ENCODE measurements around the gene IMMP2L. TPM values are rescaled to one million over a fixed set of nuclear protein-coding genes. Genes with fewer than 3 reads are reported as not detected.

Gene IMMP2L
- total and polyA plus RNA-seq, 4 experiments from 2014 or later, result 23.5 to 32.2 (median 29.5) TPM

DNA sequence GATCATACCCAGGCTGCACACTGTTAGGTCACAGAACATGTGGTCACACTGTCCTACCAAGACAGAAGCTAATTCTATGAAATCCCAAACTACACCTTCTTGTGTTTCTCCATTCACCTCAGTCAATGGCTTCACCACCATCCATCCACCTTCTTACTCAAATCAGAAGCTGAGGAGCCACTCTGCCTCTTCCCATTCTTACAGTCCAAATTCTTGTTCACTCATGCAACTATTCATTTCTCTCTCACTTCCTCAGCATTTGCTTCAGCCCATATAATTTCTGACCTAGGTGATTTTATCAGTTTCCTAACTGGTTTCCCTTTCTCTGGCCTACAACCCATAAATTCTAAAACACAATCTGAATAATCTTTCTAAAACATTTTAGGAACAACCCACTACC lies 242.2 kb downstream of the IMMP2L start:
- no peak overlapping the region for H3K4me3 Mint-ChIP-seq
- peaks cover 0 to 2% (median 0%) of the 10 kb centered on the region in 8 donors for H3K9me3 Mint-ChIP-seq
- Histone ChIP-seq H3K4me3 (ENCODE audit: low read length in 2 of 2) (no peak overlapping the region), H3K9me3 (ENCODE audit: control insufficient read depth in 1 of 2, low read length in 2 of 2) (no peaks in the 10 kb centered on the region), H3K36me3 (ENCODE audit: insufficient read depth, low read length) (no peaks in the 10 kb centered on the region), H3K27me3 (ENCODE audit: insufficient read depth, low read length) (no peaks in the 10 kb centered on the region), H3K27ac (ENCODE audit: low read depth, low read length) (no peak overlapping the region), H3K4me1 (ENCODE audit: insufficient read depth, low read length) (no peaks in the 10 kb centered on the region)
- CTCF ChIA-PET (ENCODE audit: partially characterized antibody), result no interaction called here
- H3K4me1 Mint-ChIP-seq, result peaks cover 0 to 3% (median 1%) of the 10 kb centered on the region in 4 donors
- no peak for DNase-seq
- no peaks in the 10 kb centered on the region for H3K27me3 Mint-ChIP-seq
- POLR2A ChIA-PET (ENCODE audit: partially characterized antibody), result no interaction called here
- peaks cover 0 to 26% of the 10 kb centered on the region in 2 donors for H3K36me3 Mint-ChIP-seq
- intact Hi-C loops (cut with micrococcal nuclease), result no loop called here
- H3K27ac Mint-ChIP-seq, result no peak overlapping the region

DNA sequence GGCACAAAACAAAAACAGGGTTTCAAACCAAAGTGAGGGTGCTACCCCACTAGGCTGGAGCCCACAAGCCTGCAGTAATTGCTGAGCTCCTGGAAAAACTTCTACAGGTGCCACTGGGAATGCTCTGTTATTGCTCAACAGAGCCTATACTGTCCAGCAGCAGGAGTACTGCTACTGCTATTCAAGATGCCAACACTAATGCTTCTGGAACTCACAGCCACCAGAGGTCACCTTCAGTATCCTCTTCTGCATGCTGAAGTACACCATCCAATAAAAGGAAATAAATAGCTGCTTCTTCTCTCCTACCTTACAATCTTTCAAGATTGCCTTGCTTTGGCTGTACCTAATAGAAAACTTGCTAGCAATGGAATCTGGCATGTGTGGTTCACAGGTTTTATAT lies 249.3 kb downstream of the IMMP2L start:
- H3K27ac Mint-ChIP-seq, result no peak overlapping the region
- ChIA-PET POLR2A (ENCODE audit: partially characterized antibody) (no interaction called here), CTCF (ENCODE audit: partially characterized antibody) (no interaction called here)
- H3K4me1 Mint-ChIP-seq, result peaks cover 0 to 2% (median under 1%) of the 10 kb centered on the region in 4 donors
- H3K4me1 ChIP-seq (ENCODE audit: insufficient read depth, low read length), result no peaks in the 10 kb centered on the region
- DNase-seq, result no peak
- H3K4me3 Mint-ChIP-seq, result no peak overlapping the region
- peaks cover 0 to 2% (median 0%) of the 10 kb centered on the region in 8 donors for H3K9me3 Mint-ChIP-seq
- H3K9me3 ChIP-seq (ENCODE audit: control insufficient read depth in 1 of 2, low read length in 2 of 2), result no peaks in the 10 kb centered on the region
- H3K36me3 Mint-ChIP-seq, result peaks cover 2 to 16% of the 10 kb centered on the region in 2 donors
- no peaks in the 10 kb centered on the region for H3K36me3 ChIP-seq (ENCODE audit: insufficient read depth, low read length)
- H3K4me3 ChIP-seq (ENCODE audit: low read length in 2 of 2), result no peak overlapping the region
- H3K27me3 ChIP-seq (ENCODE audit: insufficient read depth, low read length), result no peaks in the 10 kb centered on the region
- H3K27me3 Mint-ChIP-seq, result no peaks in the 10 kb centered on the region
- no peak overlapping the region for H3K27ac ChIP-seq (ENCODE audit: low read depth, low read length)
- intact Hi-C loops (cut with micrococcal nuclease), result no loop called here

DNA sequence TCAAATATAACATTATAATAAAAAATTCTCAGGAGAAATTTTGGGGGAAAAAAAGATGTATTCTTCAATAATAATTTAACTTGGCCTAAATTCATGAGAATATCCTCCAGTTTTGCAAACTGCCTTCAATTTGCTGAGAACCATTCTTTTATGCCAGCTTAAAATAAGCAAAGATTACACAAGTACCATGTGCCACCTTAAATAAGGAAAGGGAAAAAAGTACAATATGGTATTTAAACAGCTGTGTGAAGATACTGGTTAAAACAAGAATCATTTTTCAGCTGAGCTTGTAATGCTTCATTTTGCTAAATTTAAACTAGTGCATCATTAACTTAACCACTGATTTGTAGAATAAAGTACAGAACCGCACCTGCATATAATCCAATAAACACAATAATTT lies 253.6 kb downstream of the IMMP2L start:
- Histone ChIP-seq H3K9me3 (ENCODE audit: control insufficient read depth in 1 of 2, low read length in 2 of 2) (no peaks in the 10 kb centered on the region), H3K4me3 (ENCODE audit: low read length in 2 of 2) (no peak overlapping the region), H3K27ac (ENCODE audit: low read depth, low read length) (no peak overlapping the region), H3K27me3 (ENCODE audit: insufficient read depth, low read length) (no peaks in the 10 kb centered on the region), H3K36me3 (ENCODE audit: insufficient read depth, low read length) (no peaks in the 10 kb centered on the region), H3K4me1 (ENCODE audit: insufficient read depth, low read length) (no peaks in the 10 kb centered on the region)
- no peaks in the 10 kb centered on the region for H3K27me3 Mint-ChIP-seq
- ChIA-PET POLR2A (ENCODE audit: partially characterized antibody) (no interaction called here), CTCF (ENCODE audit: partially characterized antibody) (no interaction called here)
- intact Hi-C loops (cut with micrococcal nuclease), result no loop called here
- peaks cover 0 to 2% (median under 1%) of the 10 kb centered on the region in 4 donors for H3K4me1 Mint-ChIP-seq
- peaks cover 2 to 11% of the 10 kb centered on the region in 2 donors for H3K36me3 Mint-ChIP-seq
- peaks cover 0 to 2% (median 0%) of the 10 kb centered on the region in 8 donors for H3K9me3 Mint-ChIP-seq
- H3K27ac Mint-ChIP-seq, result no peak overlapping the region
- H3K4me3 Mint-ChIP-seq, result no peak overlapping the region
- no peak for DNase-seq

DNA sequence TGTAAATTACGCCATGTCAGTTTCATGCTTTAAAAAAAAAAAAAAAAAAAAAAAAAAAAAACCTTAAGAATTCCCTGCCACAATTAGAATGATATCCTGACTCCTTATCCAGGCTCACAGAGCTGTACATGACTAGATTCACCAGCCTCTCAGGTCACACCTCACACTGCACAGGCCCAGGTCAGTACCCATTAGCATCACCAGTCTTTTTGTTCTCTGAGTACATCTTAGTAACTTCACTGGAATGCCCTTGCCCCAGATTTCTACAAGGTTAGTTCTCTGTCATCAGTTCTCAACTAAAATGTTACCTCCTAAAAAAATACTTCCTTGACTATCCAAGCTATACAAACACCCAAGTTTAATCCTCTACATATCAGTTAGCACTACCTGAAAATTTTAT lies 260.4 kb downstream of the IMMP2L start:
- DNase-seq, result no peak
- Histone ChIP-seq H3K4me1 (ENCODE audit: insufficient read depth, low read length) (no peaks in the 10 kb centered on the region), H3K36me3 (ENCODE audit: insufficient read depth, low read length) (no peaks in the 10 kb centered on the region), H3K4me3 (ENCODE audit: low read length in 2 of 2) (no peak overlapping the region), H3K27ac (ENCODE audit: low read depth, low read length) (no peak overlapping the region), H3K9me3 (ENCODE audit: control insufficient read depth in 1 of 2, low read length in 2 of 2) (no peaks in the 10 kb centered on the region), H3K27me3 (ENCODE audit: insufficient read depth, low read length) (no peaks in the 10 kb centered on the region)
- Mint-ChIP-seq H3K9me3 (peaks cover 0 to 2% (median 0%) of the 10 kb centered on the region in 8 donors), H3K4me1 (peaks cover 0 to 2% (median under 1%) of the 10 kb centered on the region in 4 donors), H3K27me3 (no peaks in the 10 kb centered on the region), H3K27ac (peak overlapping the region in 1 of 7 donors; percentile 52), H3K36me3 (peaks cover 0 to 11% of the 10 kb centered on the region in 2 donors), H3K4me3 (no peak overlapping the region)
- POLR2A ChIA-PET (ENCODE audit: partially characterized antibody), result interaction anchor here (0.6 kb wide), 1 partner anchor 128 kb away, joined by 3 read pairs; no protein-coding TSS in a partner anchor
- CTCF ChIA-PET (ENCODE audit: partially characterized antibody), result no interaction called here
- intact Hi-C loops (cut with micrococcal nuclease), result no loop called here

DNA sequence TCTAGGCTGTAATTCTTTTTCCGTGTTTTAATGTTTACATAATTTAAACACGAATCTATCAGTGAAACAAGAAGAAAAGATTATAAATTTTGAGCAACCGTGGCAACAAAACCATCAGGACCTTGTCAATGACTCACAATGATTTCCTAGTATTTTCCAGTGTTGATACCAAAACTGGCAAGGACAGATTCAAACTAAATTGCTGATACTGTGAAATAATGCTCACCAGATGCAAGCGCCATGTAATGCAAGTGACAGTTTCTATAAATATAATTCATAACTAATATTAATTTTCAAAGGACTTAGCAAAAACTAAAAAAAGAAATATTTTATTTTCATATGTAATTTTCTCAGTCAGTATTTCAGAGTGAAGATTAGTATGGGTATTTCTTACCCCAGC lies 267.8 kb downstream of the IMMP2L start:
- no peak for DNase-seq
- no peaks in the 10 kb centered on the region for H3K36me3 ChIP-seq (ENCODE audit: insufficient read depth, low read length)
- no peaks in the 10 kb centered on the region for H3K9me3 ChIP-seq (ENCODE audit: control insufficient read depth in 1 of 2, low read length in 2 of 2)
- H3K9me3 Mint-ChIP-seq, result peaks cover 0 to 6% (median 4%) of the 10 kb centered on the region in 8 donors
- H3K27me3 Mint-ChIP-seq, result no peaks in the 10 kb centered on the region
- H3K4me3 Mint-ChIP-seq, result no peak overlapping the region
- H3K4me1 Mint-ChIP-seq, result peaks cover 0 to 3% (median 0%) of the 10 kb centered on the region in 4 donors
- POLR2A ChIA-PET (ENCODE audit: partially characterized antibody), result no interaction called here
- CTCF ChIA-PET (ENCODE audit: partially characterized antibody), result no interaction called here
- H3K4me1 ChIP-seq (ENCODE audit: insufficient read depth, low read length), result no peaks in the 10 kb centered on the region
- H3K27ac ChIP-seq (ENCODE audit: low read depth, low read length), result no peak overlapping the region
- no peak overlapping the region for H3K27ac Mint-ChIP-seq
- no peaks in the 10 kb centered on the region for H3K27me3 ChIP-seq (ENCODE audit: insufficient read depth, low read length)
- H3K4me3 ChIP-seq (ENCODE audit: low read length in 2 of 2), result no peak overlapping the region
- H3K36me3 Mint-ChIP-seq, result peaks cover 4 to 6% of the 10 kb centered on the region in 2 donors
- intact Hi-C loops (cut with micrococcal nuclease), result no loop called here

DNA sequence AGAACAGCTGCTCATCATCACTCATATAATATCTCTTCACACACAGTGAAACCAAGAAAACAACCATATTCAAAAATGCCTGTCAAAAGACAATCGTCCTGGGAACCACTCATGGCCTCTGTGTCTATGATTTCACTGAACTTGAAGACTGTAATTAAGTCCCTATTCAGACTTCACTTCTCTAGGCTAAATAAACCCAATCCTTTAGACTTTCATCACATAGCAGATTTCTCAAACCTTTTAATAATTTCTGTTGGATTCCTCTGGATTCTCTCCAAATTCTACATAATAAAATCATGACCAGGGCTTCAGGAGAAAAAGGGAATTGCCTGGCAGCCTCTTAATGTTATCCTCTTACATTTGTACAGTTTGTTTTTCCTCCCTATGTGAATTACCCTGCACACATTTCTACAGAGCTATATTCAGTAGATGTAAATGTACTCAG lies 270.2 kb downstream of the IMMP2L start:
- no peak overlapping the region for H3K27ac ChIP-seq (ENCODE audit: low read depth, low read length)
- intact Hi-C loops (cut with micrococcal nuclease), result no loop called here
- peaks cover 11 to 28% of the 10 kb centered on the region in 2 donors for H3K36me3 Mint-ChIP-seq
- H3K4me1 ChIP-seq (ENCODE audit: insufficient read depth, low read length), result no peaks in the 10 kb centered on the region
- H3K27me3 Mint-ChIP-seq, result no peaks in the 10 kb centered on the region
- POLR2A ChIA-PET (ENCODE audit: partially characterized antibody), result no interaction called here
- H3K4me3 ChIP-seq (ENCODE audit: low read length in 2 of 2), result no peak overlapping the region
- H3K4me3 Mint-ChIP-seq, result no peak overlapping the region
- H3K36me3 ChIP-seq (ENCODE audit: insufficient read depth, low read length), result no peaks in the 10 kb centered on the region
- H3K9me3 ChIP-seq (ENCODE audit: control insufficient read depth in 1 of 2, low read length in 2 of 2), result no peaks in the 10 kb centered on the region
- peaks cover 0 to 3% (median 0%) of the 10 kb centered on the region in 4 donors for H3K4me1 Mint-ChIP-seq
- H3K27ac Mint-ChIP-seq, result peak overlapping the region in 1 of 7 donors; percentile 81
- CTCF ChIA-PET (ENCODE audit: partially characterized antibody), result interaction anchor here (0.6 to 1.2 kb wide), 2 partner anchors 14 to 76 kb away, joined by 3 read pairs; no protein-coding TSS in a partner anchor
- no peak for DNase-seq
- no peaks in the 10 kb centered on the region for H3K27me3 ChIP-seq (ENCODE audit: insufficient read depth, low read length)
- peaks cover 0 to 18% (median 14%) of the 10 kb centered on the region in 8 donors for H3K9me3 Mint-ChIP-seq

DNA sequence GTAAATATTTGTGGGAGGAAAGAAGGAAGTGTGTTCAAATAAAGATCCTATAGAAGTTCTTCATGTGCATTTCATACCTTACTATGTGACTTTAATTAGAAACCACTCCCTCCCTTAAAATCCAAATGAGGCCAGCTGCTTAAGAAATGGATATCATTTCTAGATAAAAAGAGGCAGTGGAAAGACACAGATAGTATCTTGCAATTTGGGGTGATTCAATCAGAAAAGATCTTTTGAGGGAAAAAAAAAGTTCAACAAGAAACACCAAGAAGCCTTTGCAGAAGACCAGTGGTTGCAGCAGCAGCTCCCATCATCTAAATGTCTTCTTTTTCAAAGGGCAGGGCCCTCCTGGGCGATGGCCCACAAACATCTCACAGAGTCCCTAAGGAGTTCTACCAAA lies 271.3 kb downstream of the IMMP2L start:
- Histone ChIP-seq H3K4me3 (ENCODE audit: low read length in 2 of 2) (no peak overlapping the region), H3K27me3 (ENCODE audit: insufficient read depth, low read length) (no peaks in the 10 kb centered on the region), H3K27ac (ENCODE audit: low read depth, low read length) (no peak overlapping the region), H3K4me1 (ENCODE audit: insufficient read depth, low read length) (no peaks in the 10 kb centered on the region), H3K9me3 (ENCODE audit: control insufficient read depth in 1 of 2, low read length in 2 of 2) (no peaks in the 10 kb centered on the region), H3K36me3 (ENCODE audit: insufficient read depth, low read length) (no peaks in the 10 kb centered on the region)
- no peaks in the 10 kb centered on the region for H3K4me1 Mint-ChIP-seq
- no peak overlapping the region for H3K27ac Mint-ChIP-seq
- peaks cover 13 to 33% of the 10 kb centered on the region in 2 donors for H3K36me3 Mint-ChIP-seq
- intact Hi-C loops (cut with micrococcal nuclease), result no loop called here
- DNase-seq, result no peak
- CTCF ChIA-PET (ENCODE audit: partially characterized antibody), result no interaction called here
- H3K27me3 Mint-ChIP-seq, result no peaks in the 10 kb centered on the region
- POLR2A ChIA-PET (ENCODE audit: partially characterized antibody), result no interaction called here
- no peak overlapping the region for H3K4me3 Mint-ChIP-seq
- peaks cover 0 to 18% (median 14%) of the 10 kb centered on the region in 8 donors for H3K9me3 Mint-ChIP-seq
